NCI-H510A (cell line): Measurements from ENCODE around the gene FBLN7.
A peak's percentile ranks its signal among the peaks of the same experiment; 100 is the strongest.

Experiments
- DNase-seq: peaks from one replicate; lab custom pipeline; 2025; lab: John Stamatoyannopoulos, UW

The FBLN7 gene

GRCh38 chr2:112157472-112157871 lies 19.3 kb downstream of the FBLN7 start:
- no peak for DNase-seq

- peak; percentile 86 for DNase-seq
Measured at GRCh38 chr2:112159454-112159921, 21.3 kb downstream of the FBLN7 start.

DNA sequence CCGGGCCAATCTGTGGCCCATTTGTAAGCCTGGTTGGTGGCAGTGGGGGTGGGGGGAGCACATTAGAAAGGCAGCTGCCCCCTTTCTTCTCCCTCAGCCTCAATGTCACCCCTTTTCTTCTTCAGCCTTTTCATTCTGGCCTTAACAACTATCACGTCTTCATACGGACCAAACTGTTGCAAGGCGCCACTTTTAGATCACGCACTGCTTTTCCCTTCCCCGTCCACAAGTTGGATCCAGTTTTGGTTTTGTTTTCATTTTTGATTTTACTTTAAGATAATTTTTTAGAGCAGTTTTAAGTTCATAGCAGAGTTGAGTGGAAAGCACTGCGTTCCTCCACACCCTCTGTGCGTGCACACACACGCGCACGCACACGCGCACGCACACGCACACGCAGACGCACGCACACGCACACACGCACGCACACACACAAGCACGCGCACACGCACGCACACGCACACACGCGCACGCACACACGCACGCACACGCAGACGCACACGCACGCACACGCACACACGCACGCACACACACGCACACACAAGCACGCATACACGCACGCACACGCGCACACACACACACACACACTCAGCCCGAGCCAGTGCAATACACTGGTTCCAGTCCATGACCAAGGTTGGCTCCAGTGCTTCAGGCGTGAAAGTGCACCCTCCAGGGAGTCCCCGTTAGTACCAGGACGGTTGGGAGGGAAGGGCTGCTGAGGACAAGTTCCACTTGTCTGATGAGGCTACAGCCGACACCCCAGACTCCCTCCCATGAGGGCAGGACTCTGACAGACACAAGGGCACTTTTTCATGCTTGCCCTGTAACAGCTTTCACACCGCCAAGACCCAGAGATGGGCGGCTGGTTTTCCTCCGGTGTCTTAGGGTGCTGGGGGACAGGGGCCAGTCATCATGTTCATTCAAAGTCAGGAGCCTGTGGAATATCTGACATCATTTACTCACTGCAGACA lies 22.4 kb downstream of the FBLN7 start:
- DNase-seq, result peak; percentile 27

GRCh38 chr2:112161431-112162145 lies 23.4 kb downstream of the FBLN7 start:
- DNase-seq, result peak; percentile 52

DNA sequence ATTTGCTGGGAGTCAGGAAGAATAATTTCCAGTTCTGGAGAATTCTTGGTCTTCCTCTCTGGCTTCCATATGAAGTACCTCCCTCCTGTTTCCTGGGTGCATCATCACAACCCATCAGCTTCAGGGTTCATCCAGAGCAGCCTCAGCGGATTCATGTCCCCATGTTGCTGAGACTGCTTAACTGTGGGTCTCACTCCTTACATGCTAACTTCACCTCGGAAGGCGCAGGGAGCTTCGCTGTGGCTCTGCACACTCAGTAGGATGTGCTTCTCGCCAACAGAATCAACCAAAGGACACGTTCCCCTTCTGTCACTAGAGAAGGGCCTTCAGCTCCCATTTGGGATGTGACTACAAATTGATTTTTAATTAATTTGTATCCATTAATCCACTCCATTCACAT lies 24.2 kb downstream of the FBLN7 start:
- no peak for DNase-seq

- DNase-seq, result no peak
Measured at GRCh38 chr2:112162956-112163355, 24.8 kb downstream of the FBLN7 start.

DNA sequence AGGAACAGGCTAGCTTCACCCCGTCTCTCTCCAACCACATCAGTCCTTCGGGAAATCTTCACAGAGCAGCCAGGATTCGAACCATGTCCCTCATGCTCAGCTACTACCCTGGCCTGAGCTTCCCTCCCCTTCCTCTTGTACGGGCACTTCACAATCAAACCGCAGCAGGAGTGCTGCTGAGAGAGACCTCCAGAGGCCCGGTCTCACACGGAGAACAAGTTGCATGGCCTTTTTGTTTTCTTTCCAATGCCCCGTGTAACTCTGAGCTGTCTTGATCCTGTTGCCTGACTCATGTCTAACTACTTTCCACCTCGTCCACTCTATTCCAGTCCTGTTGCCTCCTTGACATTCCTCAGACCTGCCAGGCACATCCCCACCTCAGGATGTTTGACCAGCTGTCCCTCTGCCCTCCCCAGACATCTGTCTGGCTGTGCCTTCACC lies 25.4 kb downstream of the FBLN7 start:
- no peak for DNase-seq

GRCh38 chr2:112164876-112165275 lies 26.7 kb downstream of the FBLN7 start:
- DNase-seq, result no peak

DNA sequence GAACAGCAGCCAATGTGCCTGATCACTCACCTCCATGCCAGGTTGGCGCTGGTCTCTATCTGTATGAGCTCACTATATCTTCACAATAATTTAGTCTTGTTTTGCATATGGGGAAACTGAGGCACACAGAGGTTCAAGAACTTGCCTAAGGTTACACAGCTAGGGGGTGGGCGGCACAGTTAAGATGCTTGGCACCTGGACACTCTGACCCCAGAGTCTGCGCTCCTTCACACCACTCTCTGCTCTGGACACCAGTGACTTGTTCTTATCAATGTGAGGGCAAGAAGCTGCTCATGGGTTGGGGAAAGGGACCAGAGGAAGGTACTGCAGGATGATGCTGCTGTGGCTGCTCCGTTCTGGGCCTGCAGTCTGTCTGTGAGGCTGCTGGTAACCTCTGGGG lies 27.1 kb downstream of the FBLN7 start:
- no peak for DNase-seq

- no peak for DNase-seq
Measured at GRCh38 chr2:112166806-112167499, 28.8 kb downstream of the FBLN7 start.

GRCh38 chr2:112168422-112169124 lies 30.4 kb downstream of the FBLN7 start:
- no peak for DNase-seq

- no peak for DNase-seq
Measured at GRCh38 chr2:112170495-112170894, 32.3 kb downstream of the FBLN7 start.

DNA sequence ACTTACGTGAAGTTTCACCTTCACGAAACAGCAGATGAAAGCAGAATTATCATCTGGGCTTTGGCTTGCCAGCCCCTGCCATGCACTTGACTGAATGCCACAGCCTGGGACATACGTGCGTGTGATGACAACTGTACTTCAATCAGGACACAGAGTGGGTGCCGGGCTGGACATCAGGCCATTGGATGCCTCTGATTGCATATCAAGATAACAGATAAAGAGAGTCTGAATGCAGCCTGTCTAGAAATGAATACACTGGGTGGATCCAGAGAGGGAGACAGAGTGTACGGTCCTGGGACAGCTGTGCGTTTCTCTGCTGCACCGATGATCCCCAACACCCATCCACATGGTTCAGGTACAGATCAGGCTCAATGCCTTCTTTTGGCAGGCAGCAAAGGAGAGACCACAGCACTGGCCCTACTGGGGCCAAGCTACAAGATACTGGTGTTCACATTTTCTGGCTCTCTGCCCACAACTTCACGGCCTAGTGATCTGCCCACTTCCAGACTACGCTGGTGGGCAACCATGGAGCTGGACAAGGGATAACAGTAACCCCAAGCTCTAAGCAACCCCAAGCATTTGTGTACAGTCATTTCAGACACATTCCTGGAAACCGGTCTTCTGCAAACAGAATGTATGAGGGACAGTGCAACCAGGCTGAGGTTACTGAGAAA lies 35.6 kb downstream of the FBLN7 start:
- DNase-seq, result no peak

DNA sequence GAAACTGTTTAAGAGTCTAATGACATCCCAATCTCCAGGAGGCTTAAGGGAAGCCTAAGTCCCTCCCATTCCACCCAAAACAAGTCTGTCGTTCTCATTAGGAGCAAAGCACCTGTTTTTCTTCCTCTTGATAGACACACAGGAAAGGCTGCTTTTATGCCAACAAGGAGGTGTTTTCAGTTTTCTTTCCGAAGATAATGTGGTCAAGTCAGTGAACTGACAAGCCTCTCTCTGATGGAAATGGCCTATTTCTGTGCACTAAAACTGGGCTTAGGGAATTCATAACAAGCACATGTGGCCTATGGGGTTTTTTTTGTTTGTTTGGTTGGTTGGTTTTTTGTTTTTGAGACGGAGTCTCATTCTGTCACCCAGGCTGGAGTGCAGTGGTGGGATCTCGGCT lies 36.2 kb downstream of the FBLN7 start:
- no peak for DNase-seq

GRCh38 chr2:112175333-112175732 lies 37.1 kb downstream of the FBLN7 start:
- no peak for DNase-seq

- DNase-seq, result no peak
Measured at GRCh38 chr2:112175958-112176573, 37.9 kb downstream of the FBLN7 start.

- DNase-seq, result peak; percentile 82
Measured at GRCh38 chr2:112181571-112182290, 43.5 kb downstream of the FBLN7 start.

DNA sequence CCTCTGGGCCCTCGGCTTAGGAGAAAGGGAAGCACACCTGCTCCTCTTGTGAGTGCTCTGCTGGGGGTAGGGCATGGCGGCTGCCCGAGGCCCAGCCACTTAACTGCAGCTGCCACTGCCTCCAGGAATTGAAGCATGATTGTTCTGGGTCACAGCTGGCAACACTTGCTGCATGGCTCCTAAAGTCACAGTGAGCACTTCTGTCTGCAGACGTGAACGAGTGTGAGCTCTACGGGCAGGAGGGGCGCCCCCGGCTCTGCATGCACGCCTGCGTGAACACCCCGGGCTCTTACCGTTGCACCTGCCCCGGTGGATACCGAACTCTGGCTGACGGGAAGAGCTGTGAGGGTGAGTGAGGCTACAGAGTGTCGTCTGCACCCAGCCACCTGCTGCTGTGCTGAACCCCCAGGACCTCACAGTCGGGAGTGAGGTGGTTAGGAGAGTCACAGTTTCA lies 44.4 kb downstream of the FBLN7 start:
- DNase-seq, result peak; percentile 98

GRCh38 chr2:112183327-112184025 lies 45.3 kb downstream of the FBLN7 start:
- DNase-seq, result no peak
